IMR-90 (cell line): ENCODE measurements around the gene DPH7. TPM values are rescaled to one million over a fixed set of nuclear protein-coding genes. Genes with fewer than 3 reads are reported as not detected.

Experiments
- ATAC-seq: fragments of 200-7000 bp; cut with Tn5 transposase; 2 replicates; pipeline ENCODE4 v1.9.1; 2020; ENCODE audit warnings: low read depth, mild to moderate bottlenecking, moderate library complexity
- BruUV-seq: library from RNA; stranded (reverse); fragments of 400-500 nt; replicated peaks from 2 replicates; lab custom pipeline; 2021; lab: Mats Ljungman, UMichigan
- CTCF ChIA-PET: fragments of 300-600 bp; formaldehyde crosslinking; extraction: SDS; loops from one replicate; lab custom pipeline; 2021; ENCODE audit warnings: antibody characterized with exemption; lab: Yijun Ruan, JAX
- POLR2A ChIA-PET: fragments of 300-600 bp; sonication (Branson Sonifier 250); formaldehyde crosslinking; loops from one replicate; lab custom pipeline; 2022; ENCODE audit warnings: antibody characterized with exemption; ENCODE audit not compliant: unreplicated experiment; lab: Charles Lee
- DNase-seq: peaks from one replicate; pipeline ENCODE4 v3.0.0; 2013
- H2AFZ ChIP-seq: replicated peaks from 2 replicates; pipeline ENCODE3; 2013; ENCODE audit warnings: low read length, mild to moderate bottlenecking; ENCODE audit not compliant: poor library complexity
- H2AK5ac ChIP-seq: 2 replicates; pipeline ENCODE4 v1.6.1; 2013; ENCODE audit warnings: low read depth, low read length, inconsistent platforms
- H2AK9ac ChIP-seq: replicated peaks from 2 replicates; pipeline ENCODE3; 2013; ENCODE audit warnings: mild to moderate bottlenecking, low read depth, low read length, moderate library complexity; ENCODE audit not compliant: poor library complexity
- H2BK120ac ChIP-seq: 2 replicates; pipeline ENCODE4 v1.6.1; 2013; ENCODE audit warnings: low read depth, low read length, inconsistent platforms
- H2BK15ac ChIP-seq: 3 replicates; pipeline ENCODE4 v1.6.1; 2013; ENCODE audit warnings: low read depth, low read length, inconsistent platforms
- H2BK20ac ChIP-seq: 2 replicates; pipeline ENCODE4 v1.6.1; 2013; ENCODE audit warnings: low read depth, mild to moderate bottlenecking, inconsistent platforms, low read length, moderate library complexity
- H2BK5ac ChIP-seq: 2 replicates; pipeline ENCODE4 v1.6.1; 2013; ENCODE audit warnings: mild to moderate bottlenecking, low read depth, low read length, inconsistent platforms; ENCODE audit not compliant: poor library complexity, severe bottlenecking
- H3K14ac ChIP-seq: replicated peaks from 2 replicates; pipeline ENCODE4 v1.6.1; 2013; ENCODE audit warnings: low read depth, low read length, inconsistent platforms
- H3K18ac ChIP-seq: 2 replicates; pipeline ENCODE4 v1.6.1; 2013; ENCODE audit warnings: low read depth, low read length, control low read depth
- H3K23ac ChIP-seq: 2 replicates; pipeline ENCODE4 v1.6.1; 2013; ENCODE audit warnings: low read depth, low read length, inconsistent platforms
- H3K27ac ChIP-seq: 2 replicates; pipeline ENCODE4 v1.5.1; 2013; ENCODE audit warnings: mild to moderate bottlenecking, control low read depth, low read length; ENCODE audit not compliant: insufficient read depth
- H3K27me3 ChIP-seq: 2 replicates; pipeline ENCODE4 v1.6.1; 2013; ENCODE audit warnings: low read length; ENCODE audit not compliant: control insufficient read depth, insufficient read depth
- H3K36me3 ChIP-seq: 2 replicates; pipeline ENCODE4 v1.6.1; 2013; ENCODE audit warnings: low read length, mixed read lengths; ENCODE audit not compliant: control insufficient read depth, insufficient read depth
- H3K4ac ChIP-seq: 2 replicates; pipeline ENCODE4 v1.6.1; 2013; ENCODE audit warnings: low read depth, low read length, inconsistent platforms
- H3K4me1 ChIP-seq: 2 replicates; pipeline ENCODE4 v1.6.1; 2013; ENCODE audit warnings: low read length, mixed read lengths; ENCODE audit not compliant: control insufficient read depth, insufficient read depth
- H3K4me2 ChIP-seq: 2 replicates; pipeline ENCODE4 v1.6.1; 2013; ENCODE audit warnings: low read depth, mild to moderate bottlenecking, control low read depth, low read length, moderate library complexity
- H3K4me3 ChIP-seq: 2 replicates; pipeline ENCODE4 v1.5.1; 2013; ENCODE audit warnings: low read depth, mild to moderate bottlenecking, control low read depth, low read length, moderate library complexity; ENCODE audit not compliant: insufficient read depth
- H3K56ac ChIP-seq: 2 replicates; pipeline ENCODE4 v1.6.1; 2013; ENCODE audit warnings: low read length, inconsistent platforms; ENCODE audit not compliant: insufficient read depth; ENCODE audit errors: extremely low read depth
- H3K79me1 ChIP-seq, 2 experiments: 2 replicates each; pipeline ENCODE4 v1.6.1; 2013; ENCODE audit warnings: low read length in 2 of 2, inconsistent platforms in 1 of 2, low read depth in 1 of 2
- H3K9ac ChIP-seq: 2 replicates; pipeline ENCODE4 v1.6.1; 2013; ENCODE audit warnings: low read depth, low read length, control low read depth
- H3K9me1 ChIP-seq: 2 replicates; pipeline ENCODE4 v1.6.1; 2013; ENCODE audit warnings: low read length, inconsistent platforms; ENCODE audit not compliant: insufficient read depth
- H3K9me3 ChIP-seq: 2 replicates; pipeline ENCODE4 v1.6.1; 2013; ENCODE audit warnings: low read length; ENCODE audit not compliant: control insufficient read depth, insufficient read depth
- H4K20me1 ChIP-seq: 2 replicates; pipeline ENCODE4 v1.6.1; 2013; ENCODE audit warnings: low read length, inconsistent platforms; ENCODE audit not compliant: insufficient read depth
- H4K5ac ChIP-seq: 2 replicates; pipeline ENCODE4 v1.6.1; 2013; ENCODE audit warnings: mild to moderate bottlenecking, low read depth, low read length, control low read depth
- H4K8ac ChIP-seq, 2 experiments: 2 replicates each; pipeline ENCODE4 v1.6.1; 2013; ENCODE audit warnings: low read depth in 2 of 2, low read length in 2 of 2, control low read depth in 1 of 2, inconsistent platforms in 1 of 2
- H4K91ac ChIP-seq: 2 replicates; pipeline ENCODE4 v1.6.1; 2013; ENCODE audit warnings: low read depth, low read length, inconsistent platforms; ENCODE audit not compliant: insufficient read depth
- BHLHE40 ChIP-seq: fragments of 150-350 bp; IDR thresholded peaks from 2 replicates; pipeline ENCODE4 v1.6.1; 2016; ENCODE audit warnings: mild to moderate bottlenecking, low read depth, low read length
- CHD1 ChIP-seq: IDR thresholded peaks from 2 replicates; pipeline ENCODE4 v1.6.1; 2012; ENCODE audit warnings: low read depth, low read length, improper control_type of control experiment
- CTCF ChIP-seq: conservative IDR thresholded peaks from 2 replicates; pipeline ENCODE4 v1.5.1; 2012; ENCODE audit warnings: mild to moderate bottlenecking, low read depth, low read length, improper control_type of control experiment
- ELK1 ChIP-seq: fragments of 150-350 bp; IDR thresholded peaks from 2 replicates; pipeline ENCODE4 v1.6.1; 2016; ENCODE audit warnings: low read depth, mild to moderate bottlenecking, low read length, moderate library complexity, borderline replicate concordance
- FOS ChIP-seq: fragments of 150-350 bp; IDR thresholded peaks from 2 replicates; pipeline ENCODE4 v1.6.1; 2016; ENCODE audit warnings: low read depth, low read length
- MAFK ChIP-seq: IDR thresholded peaks from 2 replicates; pipeline ENCODE4 v1.6.1; 2012; ENCODE audit warnings: low read depth, low read length, improper control_type of control experiment
- MAZ ChIP-seq: IDR thresholded peaks from 2 replicates; pipeline ENCODE4 v1.6.1; 2012; ENCODE audit warnings: low read depth, mild to moderate bottlenecking, low read length, improper control_type of control experiment, moderate library complexity, borderline replicate concordance
- MXI1 ChIP-seq: IDR thresholded peaks from 2 replicates; pipeline ENCODE4 v1.6.1; 2012; ENCODE audit warnings: low read depth, mild to moderate bottlenecking, low read length, moderate library complexity, borderline replicate concordance
- NFE2L2 ChIP-seq: fragments of 150-350 bp; IDR thresholded peaks from 2 replicates; pipeline ENCODE4 v1.6.1; 2016; ENCODE audit warnings: low read depth, mild to moderate bottlenecking, low read length
- RAD21 ChIP-seq: IDR thresholded peaks from 2 replicates; pipeline ENCODE4 v1.6.1; 2012; ENCODE audit warnings: low read length, improper control_type of control experiment
- RFX5 ChIP-seq: IDR thresholded peaks from 2 replicates; pipeline ENCODE4 v1.8.0; 2012; ENCODE audit warnings: low read depth, mild to moderate bottlenecking, low read length, moderate library complexity
- SMC3 ChIP-seq: fragments of 150-350 bp; IDR thresholded peaks from 2 replicates; pipeline ENCODE4 v1.6.1; 2016; ENCODE audit warnings: low read depth, mild to moderate bottlenecking, antibody characterized with exemption, low read length, moderate library complexity
- USF2 ChIP-seq: fragments of 150-350 bp; IDR thresholded peaks from 2 replicates; pipeline ENCODE4 v1.6.1; 2017; ENCODE audit warnings: mild to moderate bottlenecking, antibody characterized with exemption, low read length, low read depth
- WGBS, 2 experiments: methylation state at CpG; one replicate each; pipeline versions ENCODE4 v1.1.5 to v1.1.7; 2013; ENCODE audit warnings: missing lambda C conversion rate in 2 of 2; ENCODE audit not compliant: insufficient read length in 1 of 2; ENCODE audit errors: extremely low coverage in 2 of 2; 5-methylcytosine and 5-hydroxymethylcytosine counted together
- dilution Hi-C: fragments of 300-500 bp; cut with HindIII; formaldehyde crosslinking; loops from one replicate; pipeline ENCODE4 v1.14.3; 2018; ENCODE audit warnings: low sequenced_read_pairs; ENCODE audit not compliant: unreplicated experiment
- in situ Hi-C: fragments of 300-500 bp; cut with MboI; formaldehyde crosslinking; loops from 3 replicates; pipeline ENCODE4 v1.14.3; 2019; ENCODE audit warnings: low sequenced_read_pairs, inconsistent platforms, mixed read lengths
- intact Hi-C: fragments of 100-400 bp; cut with micrococcal nuclease; formaldehyde crosslinking; loops from 2 replicates; pipeline ENCODE4 v1.10.0; 2022
- polyA plus RNA-seq, 3 experiments: library from polyadenylated mRNA; depleted of rRNA; stranded (reverse); fragments of >200 nt; gene quantifications; 2 replicates each; pipeline ENCODE4 v1.2.3, GENCODE V29; 2012; ENCODE audit warnings: low replicate concordance in 1 of 3
- total RNA-seq: library from RNA; depleted of rRNA; stranded (reverse); fragments of >200 nt; gene quantifications from 2 replicates; pipeline ENCODE4 v1.2.3, GENCODE V29; 2012

DPH7 gene
- total and polyA plus RNA-seq, 2 of the 4 experiments (the other 2 are of a cell fraction), result 12.5 to 33.7 TPM

- TF ChIP-seq MXI1 (no peak), FOS (no peak)
Observed at GRCh38 chr9:137604345-137605086, 25.8 kb upstream of the DPH7 start (continued).

- Histone ChIP-seq H3K4me2 (no peak overlapping the region), H3K4me1 (peaks cover 15% of the 10 kb centered on the region), H3K4ac (no peak overlapping the region), H3K9me3 (no peaks in the 10 kb centered on the region), H4K8ac (no peak overlapping the region), H3K9ac (no peak overlapping the region), H3K27ac (no peak overlapping the region), H4K20me1 (peaks cover 17% of the 10 kb centered on the region), H3K9me1 (no peaks in the 10 kb centered on the region), H3K36me3 (no peaks in the 10 kb centered on the region), H2BK20ac (no peak overlapping the region), H3K79me1 (peaks cover 5 to 25% of the 10 kb centered on the region in 2 experiments; a peak in 3 of 4 replicates), H2AK5ac (no peak overlapping the region), H2AK9ac (no peak overlapping the region), H4K91ac (no peak overlapping the region), H2AFZ (peak overlapping the region; percentile 18), H2BK15ac (no peak overlapping the region), H3K27me3 (peaks cover 5% of the 10 kb centered on the region; the same call in 1 of the 2 replicates), H3K14ac (no peak overlapping the region), H2BK120ac (no peak overlapping the region), H2BK5ac (no peak overlapping the region), H3K23ac (no peak overlapping the region), H3K56ac (no peak overlapping the region), H3K4me3 (no peak overlapping the region), H4K5ac (no peak overlapping the region), H3K18ac (no peak overlapping the region)
- ChIA-PET CTCF (no interaction called here), POLR2A (no interaction called here)
- TF ChIP-seq BHLHE40 (no peak), SMC3 (no peak), MAFK (no peak), MAZ (no peak), CHD1 (no peak), ELK1 (no peak), USF2 (no peak), CTCF (no peak), RAD21 (no peak), NFE2L2 (no peak), RFX5 (no peak)
- BruUV-seq, result no TSS peak
- no peak for DNase-seq
- ATAC-seq, result no peak
- 88% methylated on average over 11 of the region's 13 CpGs; no CpG with 5 or more reads in 1 of the 2 experiments for WGBS, 2 experiments
- dilution Hi-C loops (no loop called here), intact Hi-C loops (no loop called here), in situ Hi-C loops (no loop called here)
Observed at GRCh38 chr9:137603879-137604278, 25.2 kb upstream of the DPH7 start.
